D721Med (cell line): ENCODE results near the gene BBS5.

Experiments used
- DNase-seq: peaks from one replicate; pipeline ENCODE4 v3.0.0; 2011; ENCODE audit warnings: low spot score; ENCODE audit not compliant: insufficient read length
- FAIRE-seq: peaks from 2 replicates; lab custom pipeline; 2011; peaks lifted over from hg19 to GRCh38; lab: Jason Lieb, UNC
- CTCF ChIP-seq: IDR thresholded peaks from 2 replicates; pipeline ENCODE4 v1.5.1; 2012; ENCODE audit warnings: mild to moderate bottlenecking, control low read depth; ENCODE audit not compliant: insufficient read depth; ENCODE audit errors: missing control alignments

BBS5 gene

DNA sequence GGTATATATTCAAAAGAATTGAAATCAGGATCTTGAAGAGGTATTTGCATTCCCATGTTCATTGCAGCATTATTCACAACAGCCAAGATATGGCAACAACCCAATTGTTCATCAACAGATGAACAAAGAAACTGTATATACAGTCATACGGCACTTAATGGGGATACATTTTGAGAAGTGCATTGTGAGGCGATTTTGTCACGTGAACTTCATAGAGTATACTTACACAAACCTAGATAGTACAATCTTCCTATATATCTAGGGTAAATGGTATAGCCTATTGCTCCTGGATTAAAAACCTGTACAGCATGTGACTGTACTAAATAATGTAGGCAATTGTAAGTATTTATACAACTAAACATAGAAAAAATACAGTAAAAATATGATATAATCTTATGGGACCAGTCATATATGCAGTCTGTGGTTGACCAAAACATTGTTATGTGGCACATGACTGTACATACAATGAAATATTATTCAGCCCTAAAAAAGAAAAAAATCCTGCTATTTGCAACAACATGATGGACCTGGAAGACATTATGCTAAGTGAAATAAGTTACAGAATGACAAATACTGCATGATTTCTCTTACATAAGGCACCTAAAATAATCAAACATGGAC lies 9.2 kb upstream of the BBS5 start:
- no peak for TF ChIP-seq CTCF
- DNase-seq (no peak), FAIRE-seq (no peak)

GRCh38 chr2:169472249-169472648 lies 7.0 kb upstream of the BBS5 start:
- no peak for DNase-seq

GRCh38 chr2:169476459-169476858 lies 2.8 kb upstream of the BBS5 start:
- no peak for TF ChIP-seq CTCF
- no peak for DNase-seq
- no peak for FAIRE-seq

More at GRCh38 chr2:169472249-169472648, 7.0 kb upstream of the BBS5 start:
- TF ChIP-seq CTCF: no peak
- FAIRE-seq: no peak

DNA sequence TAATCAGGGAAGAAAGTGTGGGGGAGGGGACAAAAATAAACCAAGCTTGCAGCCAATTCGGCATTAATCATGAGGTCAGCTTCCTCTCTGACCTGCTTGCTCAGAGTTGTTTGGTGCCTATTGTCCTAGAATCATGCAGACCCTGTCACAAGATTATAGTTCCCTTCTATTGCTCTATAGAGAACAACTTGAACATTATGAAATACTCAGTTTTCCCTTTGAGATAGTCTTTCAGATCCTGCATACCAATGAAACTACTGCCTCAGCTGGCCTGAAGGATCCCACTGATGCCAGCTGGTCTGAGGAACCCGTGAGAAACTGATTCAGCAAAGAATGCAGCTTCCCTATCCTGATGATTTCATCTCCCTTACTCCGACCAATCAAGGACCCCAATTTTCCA lies 955 bp upstream of the BBS5 start:
- DNase-seq (no peak), FAIRE-seq (no peak)
- no peak for TF ChIP-seq CTCF

GRCh38 chr2:169478745-169479256 lies 493 bp upstream of the BBS5 start:
- no peak for FAIRE-seq
- no peak for DNase-seq
- no peak for TF ChIP-seq CTCF

DNA sequence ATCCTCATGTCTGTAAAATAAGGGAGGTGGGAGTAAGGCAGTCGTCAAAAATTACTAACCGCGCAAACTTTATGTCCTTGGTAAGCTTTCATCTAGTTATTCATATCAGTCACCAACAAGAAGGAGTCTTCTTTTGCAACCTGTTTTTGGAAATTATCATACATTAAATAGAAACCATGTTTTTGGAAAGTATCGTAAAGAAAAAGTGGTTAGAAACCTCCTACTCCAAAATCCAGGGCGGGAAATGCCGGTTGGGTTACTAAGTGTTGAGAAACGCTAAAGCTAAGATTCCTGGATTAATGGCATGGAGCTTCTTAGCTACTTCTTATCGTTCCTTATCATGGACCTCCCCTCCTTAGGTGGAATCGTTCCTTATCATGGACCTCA lies 778 bp downstream of the BBS5 start:
- TF ChIP-seq CTCF: no peak
- no peak for DNase-seq
- no peak for FAIRE-seq

GRCh38 chr2:169485650-169486138 lies 6.4 kb downstream of the BBS5 start:
- FAIRE-seq (no peak), DNase-seq (no peak)
- no peak for TF ChIP-seq CTCF
